Suppressor macrophage treated with lipopolysaccharide for 4 hours (primary cell): ENCODE results near the gene HPN.
A peak's percentile ranks its signal among the peaks of the same experiment; 100 is the strongest.
"Not testable (repeated sequence)": the region's sequence is repeated elsewhere in the genome, so short reads cannot be mapped to it uniquely, and the experiment has no call there.

Experiments used
- DNase-seq: peaks from one replicate; pipeline ENCODE4 v3.0.0-alpha.2; 2020

Gene HPN

DNA sequence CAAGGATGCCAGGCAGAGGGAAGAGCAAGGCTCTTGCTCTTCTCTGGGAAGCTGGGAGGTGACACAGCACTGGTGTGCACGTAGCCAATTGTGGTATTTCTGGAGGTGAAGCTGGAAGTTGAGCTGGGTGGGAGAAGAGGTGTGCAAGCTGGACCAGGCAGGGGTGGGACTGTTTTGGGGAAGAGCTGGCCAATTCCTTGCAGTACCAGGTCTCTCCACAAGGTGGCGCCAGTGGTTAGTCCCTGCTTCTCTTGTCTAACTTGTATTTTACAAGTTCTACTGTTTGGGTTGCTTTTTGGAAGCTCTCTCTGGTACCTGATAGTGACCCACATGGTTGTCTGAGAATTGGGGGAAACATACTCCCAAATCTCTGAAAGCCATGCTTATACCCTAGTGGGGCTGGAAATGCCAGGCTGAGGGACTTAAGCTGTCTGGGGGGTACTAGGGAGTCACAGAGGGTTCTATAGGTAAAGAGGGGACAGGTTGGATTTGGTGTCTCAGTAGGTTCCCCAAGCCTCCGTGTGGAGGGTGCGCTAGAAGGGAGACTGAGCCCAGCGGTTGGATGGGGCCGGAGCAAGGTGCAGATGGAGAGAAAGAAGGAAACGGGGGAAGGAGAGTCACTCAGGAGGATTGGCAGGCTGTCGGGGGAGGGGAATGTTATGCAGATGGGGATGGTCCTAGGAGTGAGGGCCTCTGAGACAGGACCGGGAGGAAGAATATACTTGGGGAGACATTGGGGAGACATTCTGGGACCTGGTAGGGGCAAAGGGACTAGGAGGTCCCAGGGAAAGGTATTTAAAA is 3.0 kb downstream of the HPN start:
- peak; percentile 63 for DNase-seq

DNA sequence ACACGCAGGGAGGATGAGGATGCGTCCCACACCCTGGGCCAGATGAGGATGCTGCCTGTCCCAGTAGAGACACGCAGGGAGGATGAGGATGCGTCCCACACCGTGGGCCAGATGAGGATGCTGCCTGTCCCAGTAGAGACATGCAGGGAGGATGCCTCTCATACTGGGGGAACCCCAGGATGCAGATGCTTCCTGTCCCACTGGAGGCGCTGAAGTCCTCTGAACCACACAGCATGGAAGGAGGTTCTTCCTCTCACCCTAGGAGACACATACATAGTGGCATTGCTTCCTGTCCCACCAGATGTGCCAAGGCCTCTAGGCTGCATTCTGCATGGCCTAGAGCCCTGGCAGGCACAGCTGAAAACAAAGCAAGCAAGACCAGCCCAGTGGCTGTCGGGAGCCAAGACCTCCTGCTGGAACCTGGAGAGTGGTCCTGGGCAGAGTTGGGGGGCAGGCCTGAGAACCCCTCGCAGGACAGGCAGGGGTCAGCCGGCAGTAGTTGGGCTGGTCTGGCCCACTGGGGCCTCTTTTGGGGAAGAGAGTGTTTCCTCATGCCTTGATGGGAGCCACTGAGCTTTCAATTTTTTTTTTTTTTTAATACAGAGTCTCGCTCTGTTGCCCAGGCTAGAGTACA is 4.3 kb downstream of the HPN start:
- peak; percentile 55 for DNase-seq

DNA sequence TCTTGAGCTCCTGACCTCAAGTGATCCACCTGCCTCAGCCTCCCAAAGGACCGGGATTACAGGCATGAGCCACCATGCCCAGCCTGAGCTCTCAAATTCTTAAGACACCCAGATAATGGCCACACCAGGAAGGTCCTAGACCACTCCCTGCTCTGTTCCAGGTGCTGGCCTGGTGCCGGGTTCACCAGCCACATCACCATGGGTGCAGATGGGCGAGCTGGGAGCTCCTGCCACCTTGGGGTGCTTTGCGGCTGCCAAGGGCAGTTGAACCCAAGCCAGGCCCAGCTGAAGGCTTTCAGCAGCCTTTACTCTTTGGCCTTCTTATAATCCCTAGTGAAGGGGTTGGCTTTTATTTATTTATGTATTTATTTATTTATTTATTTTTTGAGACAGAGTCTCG is 4.9 kb downstream of the HPN start:
- DNase-seq = no peak

DNA sequence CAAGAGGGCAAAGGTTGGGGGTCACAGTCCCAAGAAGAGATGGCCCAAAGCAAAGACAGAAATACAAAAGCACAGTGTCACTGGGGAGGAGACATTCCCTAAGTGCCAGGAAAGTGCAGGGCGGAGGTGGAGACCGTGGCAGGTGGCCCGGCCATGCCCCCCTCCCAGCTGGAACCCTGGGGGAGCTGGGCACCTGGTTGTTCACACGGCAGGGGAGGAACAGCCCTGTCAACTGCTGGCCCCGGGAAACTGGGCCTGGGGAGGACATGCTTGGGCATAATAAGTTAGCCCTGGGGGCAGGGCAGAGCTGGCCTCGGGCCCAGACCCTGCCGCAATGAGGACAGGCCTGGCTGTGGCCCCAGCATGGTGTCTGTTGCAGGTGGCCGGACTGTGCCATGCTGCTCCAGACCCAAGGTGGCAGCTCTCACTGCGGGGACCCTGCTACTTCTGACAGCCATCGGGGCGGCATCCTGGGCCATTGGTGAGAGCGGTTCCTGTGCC is 7.4 kb downstream of the HPN start:
- no peak for DNase-seq

DNA sequence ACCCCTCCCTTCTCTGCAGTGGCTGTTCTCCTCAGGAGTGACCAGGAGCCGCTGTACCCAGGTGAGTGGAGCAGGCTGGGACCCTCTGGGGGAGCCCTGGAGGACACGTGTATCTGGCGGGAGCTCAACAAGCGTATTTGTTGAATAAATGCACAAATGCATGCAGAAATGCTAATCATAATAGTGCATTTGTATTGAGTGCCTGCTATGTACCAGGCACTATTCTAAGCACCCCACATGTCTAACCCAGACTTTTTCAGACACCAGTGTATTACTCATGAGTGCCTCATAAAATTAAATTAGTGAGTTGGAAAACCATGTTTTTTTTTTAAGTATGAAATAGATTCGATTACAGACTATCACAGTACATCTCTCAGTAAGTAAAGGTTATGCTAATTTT is 7.9 kb downstream of the HPN start:
- no peak for DNase-seq

DNA sequence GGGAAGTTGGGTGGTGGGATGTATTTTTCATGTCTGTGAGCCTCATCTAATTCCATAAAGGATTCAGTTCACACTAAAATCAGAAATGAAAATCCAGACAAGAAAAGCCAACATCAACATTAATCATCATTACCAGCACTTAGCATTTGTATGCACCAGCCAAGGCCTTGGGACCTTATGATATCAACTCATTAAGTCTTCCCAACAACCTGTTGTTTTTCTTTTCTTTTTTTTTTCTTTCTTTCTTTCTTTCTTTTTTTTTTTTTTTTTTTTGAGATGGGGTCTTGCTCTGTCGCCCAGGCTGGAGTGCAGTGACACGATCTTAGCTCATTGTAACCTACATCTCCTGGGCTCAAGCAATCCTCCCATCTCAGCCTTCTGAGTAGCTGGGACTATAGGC is 9.1 kb downstream of the HPN start:
- not testable (repeated sequence) for DNase-seq

DNA sequence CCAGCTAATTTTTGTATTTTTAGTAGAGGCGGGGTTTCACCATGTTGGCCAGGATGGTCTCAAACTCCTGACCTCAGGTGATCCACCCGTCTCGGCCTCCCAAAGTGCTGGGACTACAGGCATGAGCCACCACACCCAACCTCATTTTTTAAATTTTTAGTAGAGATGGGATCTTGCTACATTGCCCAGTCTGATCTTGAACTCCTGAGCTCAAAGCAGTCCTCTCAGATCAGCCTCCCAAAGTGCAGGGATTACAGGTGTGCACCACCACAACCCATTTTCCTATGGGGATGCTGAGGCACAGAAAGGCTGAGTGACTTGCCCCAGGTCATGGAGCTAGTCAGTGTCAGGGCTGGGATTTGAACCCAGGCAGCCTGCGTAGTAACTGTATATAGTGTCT is 9.7 kb downstream of the HPN start:
- not testable (repeated sequence) for DNase-seq

DNA sequence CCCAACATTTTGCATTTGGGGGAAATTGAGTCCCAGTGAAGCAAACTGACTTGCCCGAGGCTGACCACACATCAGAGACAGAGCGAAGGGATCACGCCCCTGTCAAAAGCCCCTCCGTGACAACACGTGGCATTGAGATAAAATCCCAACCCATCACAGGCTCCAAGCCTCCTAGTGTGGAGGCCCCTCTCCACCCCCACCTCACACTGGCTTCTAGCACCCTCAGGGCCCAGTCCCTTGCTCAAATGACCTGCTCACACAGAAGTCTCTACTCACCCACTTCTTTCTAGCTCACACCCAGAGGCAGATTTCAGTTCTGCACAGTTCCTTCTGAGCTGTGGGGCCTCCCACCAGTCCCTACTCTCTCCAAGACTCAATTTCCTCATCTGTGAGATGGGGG is 10.3 kb downstream of the HPN start:
- no peak for DNase-seq

DNA sequence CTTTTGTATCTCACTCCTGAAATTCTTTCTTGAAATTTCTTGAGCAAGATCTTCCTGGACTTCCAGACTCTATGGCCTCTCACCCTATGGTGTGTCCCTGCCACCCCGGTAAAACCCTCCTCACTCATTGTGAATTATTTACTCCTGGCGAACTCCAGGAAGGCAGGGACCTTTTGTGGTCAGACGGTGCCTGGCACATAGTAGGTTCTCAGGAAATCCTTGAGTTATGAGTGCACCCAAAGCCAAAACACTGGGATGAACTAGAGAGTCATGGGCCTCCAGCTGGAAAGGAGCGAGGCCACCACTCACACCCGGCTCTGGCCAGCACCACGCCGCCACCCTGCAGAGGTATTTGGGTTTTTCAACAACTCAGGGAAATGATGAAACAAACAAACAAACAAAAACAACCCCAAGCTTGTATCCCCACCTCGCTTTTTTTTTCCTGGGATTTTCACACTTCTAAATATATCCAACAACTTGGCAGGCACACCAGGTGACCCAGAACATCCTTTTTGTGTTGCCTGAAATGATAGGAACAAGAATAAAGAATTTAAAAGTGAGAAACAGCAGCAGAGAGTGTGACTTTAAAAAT is 11.2 kb downstream of the HPN start:
- DNase-seq = no peak

DNA sequence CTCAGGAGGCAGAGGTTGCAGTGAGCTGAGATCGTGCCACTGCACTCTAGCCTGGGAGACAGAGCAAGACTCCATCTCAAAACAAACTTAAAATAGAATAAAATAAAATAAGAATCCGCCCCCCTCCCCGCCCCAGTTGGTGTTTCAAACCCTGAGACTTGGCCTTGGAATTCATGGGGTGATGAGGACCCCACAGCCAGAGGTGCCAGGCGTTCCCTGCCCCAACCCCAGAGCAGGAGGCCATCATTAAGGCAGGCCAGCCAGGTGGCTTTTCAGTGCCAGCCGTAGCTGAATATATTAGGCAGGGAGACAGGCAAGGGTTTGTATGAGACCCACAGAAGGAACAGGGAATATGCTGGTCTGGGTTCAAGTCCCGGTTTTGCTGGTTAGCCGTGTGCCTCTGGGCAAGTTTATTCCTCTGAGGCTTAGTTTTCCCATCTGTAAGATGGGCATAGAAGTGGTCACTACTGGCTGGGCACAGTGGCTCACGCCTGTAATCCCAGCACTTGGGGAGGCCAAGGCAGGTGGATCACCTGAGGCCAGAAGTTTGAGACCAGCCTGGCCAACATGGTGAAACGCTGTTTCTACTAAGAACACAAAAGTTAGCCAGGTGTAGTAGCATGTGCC is 12.3 kb downstream of the HPN start:
- DNase-seq = no peak

DNA sequence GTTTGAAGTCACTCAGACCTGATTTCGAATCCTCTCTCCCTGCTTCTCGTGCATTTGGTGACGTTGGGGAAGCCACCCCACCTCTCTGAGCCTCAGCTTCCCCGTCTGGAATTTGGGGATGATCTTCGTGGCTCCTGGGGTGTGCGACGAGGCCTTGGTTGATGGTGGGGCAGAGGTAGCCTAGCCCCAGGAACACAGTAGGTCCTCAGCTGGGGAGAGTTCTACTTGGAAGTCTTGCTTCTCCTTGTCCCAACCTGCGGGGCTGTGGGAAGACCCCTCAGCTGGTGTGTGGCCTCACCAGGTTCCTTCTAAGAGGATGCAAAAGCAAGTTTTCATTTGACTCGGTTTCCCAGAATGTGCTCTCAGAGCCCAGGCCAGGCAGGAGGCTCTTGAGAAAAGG is 13.1 kb downstream of the HPN start:
- DNase-seq = no peak

DNA sequence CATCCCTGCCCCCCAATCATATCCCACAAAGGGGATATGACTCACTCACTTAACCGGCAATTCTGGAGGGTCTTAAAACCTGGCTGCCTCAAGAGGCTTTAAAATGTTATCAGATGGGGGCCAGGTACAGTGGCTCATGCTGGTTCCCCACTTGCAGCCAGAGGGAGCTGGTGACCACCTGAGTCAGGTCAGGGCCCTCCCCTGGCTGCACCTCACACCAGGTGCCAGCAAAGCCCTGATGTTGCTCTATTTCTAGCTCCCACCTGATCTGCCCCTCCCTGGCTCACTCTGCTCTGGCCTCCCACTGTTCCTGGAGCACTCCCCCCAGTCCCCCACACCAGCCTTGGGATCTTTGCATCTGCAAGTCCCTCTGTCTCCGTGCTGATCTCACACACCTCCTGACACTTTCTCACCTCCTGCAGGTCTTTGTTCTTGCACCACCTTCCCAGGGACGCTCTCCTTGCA is 14.2 kb downstream of the HPN start:
- no peak for DNase-seq

DNA sequence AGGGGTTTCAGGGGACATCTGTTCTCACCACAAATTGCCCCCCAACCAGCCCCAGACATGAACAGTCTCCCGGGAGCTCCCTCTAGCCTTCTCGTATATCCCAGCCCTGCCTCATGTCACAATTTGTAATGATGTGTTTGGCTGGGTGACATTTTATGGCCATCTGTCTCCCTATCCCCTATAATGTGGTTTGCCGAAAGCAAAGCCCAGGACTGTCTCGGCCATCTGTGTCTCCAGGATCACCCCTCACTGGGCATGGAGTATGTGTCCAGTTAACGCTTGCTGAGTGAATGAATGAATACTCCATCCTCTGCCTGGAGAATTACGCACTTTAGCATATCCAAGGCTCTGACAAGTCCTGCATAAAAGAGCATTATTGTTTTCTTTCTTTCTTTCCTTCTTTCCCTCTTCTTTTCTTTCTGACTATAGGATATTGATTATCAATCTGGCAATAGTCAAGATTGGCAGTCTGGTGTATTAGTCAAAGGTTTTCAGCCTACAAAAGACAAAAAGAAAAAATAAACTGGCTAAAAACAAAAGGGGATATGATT is 15.1 kb downstream of the HPN start:
- DNase-seq = no peak

DNA sequence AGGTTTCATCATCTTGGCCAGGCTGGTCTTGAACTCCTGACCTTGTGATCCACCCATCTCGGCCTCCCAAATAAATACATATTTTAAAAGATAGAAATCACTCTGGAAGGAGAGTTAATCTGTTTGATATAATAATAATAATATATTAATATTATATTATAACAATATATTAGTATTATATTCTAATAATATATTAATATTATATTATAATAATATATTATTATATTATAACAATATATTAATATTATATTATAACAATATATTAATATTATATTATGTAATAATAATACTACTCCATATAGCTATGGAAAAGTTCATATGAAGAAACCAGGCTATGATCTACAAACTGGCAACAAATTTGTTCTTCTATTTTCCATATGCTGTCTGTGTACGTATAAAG is 16.8 kb downstream of the HPN start:
- DNase-seq = no peak

DNA sequence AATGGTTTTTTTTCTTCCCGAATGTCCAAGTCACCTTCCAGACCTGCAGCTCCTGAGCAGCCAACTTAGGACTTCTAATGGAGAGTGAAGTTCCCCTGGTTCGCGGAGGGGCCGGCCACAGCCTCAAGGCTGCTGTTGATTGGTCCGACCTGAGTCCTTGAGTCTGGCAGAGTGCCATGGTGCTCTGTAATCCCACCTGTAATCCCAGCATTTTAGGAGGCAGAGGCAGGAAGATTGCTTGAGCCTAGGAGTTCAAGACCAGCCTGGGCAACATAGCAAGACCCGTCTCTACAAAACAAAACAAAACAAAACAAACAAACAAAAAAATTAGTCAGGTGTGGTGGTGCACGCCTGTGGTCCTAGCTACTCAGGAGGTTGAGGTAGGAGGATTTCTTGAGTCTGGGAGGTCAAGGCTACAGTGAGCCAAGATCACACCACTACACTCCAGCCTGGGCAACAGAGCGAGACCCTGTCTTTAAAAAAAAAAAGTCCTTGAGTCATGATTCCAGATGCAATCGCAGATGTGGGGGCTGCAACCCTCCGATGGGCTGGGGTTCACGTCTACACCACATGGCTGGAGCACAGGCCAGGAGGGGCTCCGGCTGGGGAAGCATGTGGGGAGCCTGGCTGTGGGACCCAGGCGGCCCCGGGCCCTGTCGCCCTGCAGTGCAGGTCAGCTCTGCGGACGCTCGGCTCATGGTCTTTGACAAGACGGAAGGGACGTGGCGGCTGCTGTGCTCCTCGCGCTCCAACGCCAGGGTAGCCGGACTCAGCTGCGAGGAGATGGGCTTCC is 17.7 kb downstream of the HPN start:
- no peak for DNase-seq

DNA sequence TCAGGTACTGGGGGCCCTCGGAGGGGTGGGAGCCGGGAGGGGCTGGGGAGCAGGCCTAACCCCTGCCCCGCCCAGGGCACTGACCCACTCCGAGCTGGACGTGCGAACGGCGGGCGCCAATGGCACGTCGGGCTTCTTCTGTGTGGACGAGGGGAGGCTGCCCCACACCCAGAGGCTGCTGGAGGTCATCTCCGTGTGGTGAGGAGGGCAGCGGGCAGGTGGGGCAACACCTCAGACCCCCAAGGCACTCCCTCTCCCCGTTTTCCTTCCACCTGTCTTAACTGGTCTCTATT is 18.2 kb downstream of the HPN start:
- no peak for DNase-seq

DNA sequence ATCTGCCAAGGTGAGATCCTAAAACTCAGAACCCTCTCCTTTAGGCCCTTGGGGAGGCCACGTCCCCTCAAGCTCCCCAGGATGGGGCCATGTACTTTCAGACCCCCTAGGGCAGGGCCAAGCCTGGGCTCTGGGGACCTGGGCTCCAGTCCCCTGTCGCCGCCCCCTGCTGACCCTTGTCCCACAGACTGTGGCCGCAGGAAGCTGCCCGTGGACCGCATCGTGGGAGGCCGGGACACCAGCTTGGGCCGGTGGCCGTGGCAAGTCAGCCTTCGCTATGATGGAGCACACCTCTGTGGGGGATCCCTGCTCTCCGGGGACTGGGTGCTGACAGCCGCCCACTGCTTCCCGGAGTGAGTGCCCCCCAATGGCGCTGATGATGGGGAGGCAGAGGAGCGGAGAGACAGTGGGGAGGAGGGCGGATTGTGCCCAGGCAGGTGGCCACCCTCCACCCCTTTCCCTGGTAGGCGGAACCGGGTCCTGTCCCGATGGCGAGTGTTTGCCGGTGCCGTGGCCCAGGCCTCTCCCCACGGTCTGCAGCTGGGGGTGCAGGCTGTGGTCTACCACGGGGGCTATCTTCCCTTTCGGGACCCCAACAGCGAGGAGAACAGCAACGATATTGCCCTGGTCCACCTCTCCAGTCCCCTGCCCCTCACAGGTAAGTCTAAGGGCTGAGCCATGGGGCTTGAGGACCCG is 18.8 kb downstream of the HPN start:
- no peak for DNase-seq

DNA sequence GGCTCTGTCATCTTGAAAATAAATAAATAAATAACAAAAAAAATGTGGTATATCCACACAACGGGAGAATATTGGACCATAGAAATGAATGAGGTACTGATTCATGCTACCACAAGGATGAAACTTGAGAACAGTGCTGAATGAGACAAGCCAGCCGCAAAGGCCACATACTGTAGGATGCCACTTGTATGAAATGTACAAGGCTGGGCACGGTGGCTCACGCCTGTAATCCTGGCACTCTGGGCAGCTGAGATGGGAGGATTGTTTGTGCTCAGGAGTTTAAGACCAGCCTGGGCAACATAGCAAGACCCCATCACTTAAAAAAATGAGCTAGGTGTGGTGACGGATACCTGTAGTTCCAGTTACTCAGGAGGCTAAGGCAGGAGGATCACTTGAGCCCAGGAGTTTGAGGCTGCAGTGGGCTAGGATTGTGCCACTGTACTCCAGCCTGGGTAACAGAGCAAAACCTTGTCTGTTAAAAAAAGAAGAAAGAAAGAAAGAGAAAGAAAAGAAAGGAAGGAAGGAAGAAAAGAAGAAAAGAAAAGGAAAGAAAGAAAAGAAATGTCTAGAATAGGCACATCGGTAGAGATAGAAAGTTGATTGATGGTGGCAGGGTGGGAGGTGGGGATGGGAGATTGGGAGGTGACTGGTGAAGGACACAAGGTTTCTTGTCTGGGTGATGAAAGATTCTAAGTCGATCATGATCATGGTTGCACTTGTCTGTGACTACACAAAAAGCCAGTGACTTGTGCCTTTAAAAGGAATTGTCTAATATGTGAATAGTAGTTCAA is 20.3 kb downstream of the HPN start:
- no peak for DNase-seq

DNA sequence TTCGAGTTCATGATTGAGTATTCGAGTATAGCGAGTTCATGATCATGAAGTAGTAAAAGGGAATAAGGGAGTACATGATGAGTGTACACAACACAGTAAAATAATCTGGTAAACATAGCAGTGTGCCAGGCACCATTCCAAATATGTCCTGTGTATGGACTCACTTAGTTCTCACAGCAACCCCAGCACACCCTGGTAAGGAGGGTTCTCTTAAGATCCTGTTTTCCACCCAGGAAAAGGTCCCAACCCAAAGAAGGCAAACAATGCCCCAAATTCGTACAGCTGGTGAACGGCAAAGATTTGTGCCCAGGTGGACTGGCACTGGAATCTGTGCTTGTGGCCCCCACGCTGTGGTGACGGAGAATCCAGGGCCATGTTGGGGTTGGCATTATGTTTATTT is 21.4 kb downstream of the HPN start:
- DNase-seq = no peak

DNA sequence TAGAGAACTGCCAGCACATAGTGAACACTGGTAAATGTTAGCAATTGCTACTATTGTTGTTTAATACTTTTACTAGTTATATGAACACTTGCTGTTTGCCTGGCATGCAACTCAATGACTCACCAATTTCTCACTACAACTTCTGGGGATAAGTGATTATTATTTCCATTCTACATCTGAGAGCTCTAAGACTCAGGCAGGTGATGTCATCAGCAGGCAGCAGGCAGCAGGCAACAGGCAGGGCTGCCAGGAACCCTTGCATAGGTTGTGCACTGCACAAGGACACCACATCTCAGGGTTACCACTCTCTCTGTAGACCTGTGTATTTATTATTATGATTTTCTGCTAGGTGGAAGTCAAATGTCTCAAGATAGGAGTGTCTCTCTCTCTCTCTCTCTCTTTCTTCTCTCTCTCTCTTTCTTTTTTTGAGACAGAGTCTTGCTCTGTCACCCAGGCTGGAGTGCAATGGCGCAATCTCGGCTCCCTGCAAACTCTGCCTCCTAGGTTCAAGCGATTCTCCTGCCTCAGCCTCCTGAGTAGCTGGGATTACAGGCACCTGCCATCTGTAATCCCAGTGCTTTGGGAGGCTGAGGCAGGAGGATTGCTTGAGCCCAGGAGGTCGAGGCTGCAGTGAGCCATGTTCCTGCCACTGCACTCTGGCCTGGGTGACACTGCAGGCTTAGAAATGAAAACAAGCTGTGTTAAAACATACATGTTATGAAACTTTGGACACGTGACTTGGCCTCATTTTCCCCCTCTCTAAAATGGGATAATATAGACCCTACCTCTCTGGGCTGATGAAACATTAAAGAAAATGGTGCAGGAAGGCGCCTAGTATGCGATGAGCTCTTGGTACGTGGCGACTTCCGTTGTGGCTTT is 22.7 kb downstream of the HPN start:
- peak; percentile 31 for DNase-seq
